Aorta (tissue), 5 donors: Measurements from ENCODE around the gene ITPA. TPM values are rescaled to one million over a fixed set of nuclear protein-coding genes. Genes with fewer than 3 reads are reported as not detected.

Source experiments
- ATAC-seq: fragments of 200-7000 bp; cut with Tn5 transposase; one replicate; pipeline ENCODE4 v1.9.1; 2022; ENCODE audit warnings: moderate library complexity; ENCODE audit not compliant: low FRiP score
- DNase-seq, 2 donors: peaks; one replicate each; pipeline ENCODE4 v3.0.0-alpha.2; 2020
- H3K27ac ChIP-seq, 2 donors: one replicate each; pipeline ENCODE4 v1.5.1; 2013; ENCODE audit warnings: low read length in 2 of 2, mild to moderate bottlenecking in 2 of 2, moderate library complexity in 2 of 2, control low read depth in 1 of 2, inconsistent platforms in 1 of 2, low read depth in 1 of 2
- H3K27me3 ChIP-seq, 2 donors: one replicate each; pipeline ENCODE4 v1.6.1; 2013; ENCODE audit warnings: control low read depth in 1 of 2, low read length in 1 of 2, mild to moderate bottlenecking in 1 of 2, moderate library complexity in 1 of 2; ENCODE audit not compliant: insufficient read depth in 2 of 2, control insufficient read depth in 1 of 2
- H3K36me3 ChIP-seq, 2 donors: one replicate each; pipeline ENCODE4 v1.6.1; 2013; ENCODE audit warnings: control low read depth in 1 of 2, low read length in 1 of 2, mild to moderate bottlenecking in 1 of 2; ENCODE audit not compliant: insufficient read depth in 2 of 2, control insufficient read depth in 1 of 2
- H3K4me1 ChIP-seq, 2 donors: one replicate each; pipeline ENCODE4 v1.6.1; 2013; ENCODE audit warnings: low read length in 2 of 2, control low read depth in 1 of 2, mild to moderate bottlenecking in 1 of 2, moderate library complexity in 1 of 2; ENCODE audit not compliant: insufficient read depth in 2 of 2, control insufficient read depth in 1 of 2
- H3K4me3 ChIP-seq, 2 donors: one replicate each; pipeline ENCODE4 v1.5.1; 2013; ENCODE audit warnings: low read length in 2 of 2, control low read depth in 1 of 2, mild to moderate bottlenecking in 1 of 2
- H3K9me3 ChIP-seq: one replicate; pipeline ENCODE4 v1.6.1; 2013; ENCODE audit warnings: mild to moderate bottlenecking, low read length; ENCODE audit not compliant: control insufficient read depth
- WGBS, 2 donors: extraction: QIAGEN DNeasy Blood & Tissue Kit; methylation state at CpG; one replicate each; pipeline ENCODE4 v1.1.7; 2013; 5-methylcytosine and 5-hydroxymethylcytosine counted together
- intact Hi-C, 2 donors: fragments of 100-400 bp; cut with DNase I; formaldehyde crosslinking; loops; one replicate each; pipeline versions ENCODE4 v1.14.2 to v1.15.0; 2022
- polyA plus RNA-seq, 2 donors: library from polyadenylated mRNA; stranded (reverse); fragments of 200-250 nt; gene quantifications; one replicate each; pipeline ENCODE4 v1.2.3, GENCODE V29; 2013
- total RNA-seq, 2 donors: library from RNA; stranded (reverse); fragmentation: NEBNext Ultra II Directional; extraction: Animal tissue kit (Norgen Biotek cat#: 25700); gene quantifications; one replicate each; pipeline ENCODE4 v1.2.1, GENCODE V29; 2021
- donor health status: healthy with polysubstance abuse.
- donor health status: Bipolar disorder and iron deficiency.
- donor health status: DM: no; HTN: no; CAD: no.
- donor health status: DM: no; HTN: no; CAD: no.
- donor health status: DM: yes; HTN: yes; CAD: no.

Gene ITPA
- total and polyA plus RNA-seq, 4 donors = 25.9 to 72.4 (median 28.9) TPM

GRCh38 chr20:3251806-3252205, 42.5 kb downstream of the ITPA start:
- DNase-seq = peak in 1 of 2 donors; percentile 65
- intact Hi-C loops = no loop called here
- no peaks in the 10 kb centered on the region for H3K9me3 ChIP-seq
- ATAC-seq = peak; percentile 51
- peaks cover 0 to 16% of the 10 kb centered on the region in 2 donors for H3K36me3 ChIP-seq
- H3K27ac ChIP-seq = no peak overlapping the region
- no peaks in the 10 kb centered on the region for H3K4me1 ChIP-seq
- WGBS, 2 donors = 25 to 31% methylated on average over 8 of the region's 8 CpGs
- H3K4me3 ChIP-seq = no peak overlapping the region
- H3K27me3 ChIP-seq = no peaks in the 10 kb centered on the region

- ATAC-seq (no peak), DNase-seq (no peak)
- Histone ChIP-seq H3K4me1 (no peaks in the 10 kb centered on the region), H3K4me3 (no peak overlapping the region), H3K36me3 (peaks cover 5 to 26% of the 10 kb centered on the region in 2 donors), H3K9me3 (no peaks in the 10 kb centered on the region), H3K27ac (no peak overlapping the region), H3K27me3 (no peaks in the 10 kb centered on the region)
- WGBS, 2 donors = 95 to 98% methylated on average over 5 of the region's 5 CpGs
- intact Hi-C loops = no loop called here
Measured at GRCh38 chr20:3255728-3256127, 46.4 kb downstream of the ITPA start.

GRCh38 chr20:3258429-3258828, 49.1 kb downstream of the ITPA start:
- Histone ChIP-seq H3K4me1 (no peaks in the 10 kb centered on the region), H3K4me3 (no peak overlapping the region), H3K27me3 (no peaks in the 10 kb centered on the region), H3K36me3 (peaks cover 5 to 24% of the 10 kb centered on the region in 2 donors), H3K9me3 (no peaks in the 10 kb centered on the region), H3K27ac (no peak overlapping the region)
- ATAC-seq (no peak), DNase-seq (no peak)
- intact Hi-C loops = no loop called here
- WGBS, 2 donors = 92% methylated on average over 5 of the region's 5 CpGs

- intact Hi-C loops = no loop called here
- no peak overlapping the region for H3K27ac ChIP-seq
- no peaks in the 10 kb centered on the region for H3K27me3 ChIP-seq
- no peak overlapping the region for H3K4me3 ChIP-seq
- H3K4me1 ChIP-seq = no peaks in the 10 kb centered on the region
- no peak for ATAC-seq
- H3K36me3 ChIP-seq = peaks cover 8 to 15% of the 10 kb centered on the region in 2 donors
- no peaks in the 10 kb centered on the region for H3K9me3 ChIP-seq
- no peak for DNase-seq
Measured at GRCh38 chr20:3262566-3262965, 53.3 kb downstream of the ITPA start.

- H3K9me3 ChIP-seq = no peaks in the 10 kb centered on the region
- no peak overlapping the region for H3K4me3 ChIP-seq
- H3K27me3 ChIP-seq = no peaks in the 10 kb centered on the region
- H3K4me1 ChIP-seq = no peaks in the 10 kb centered on the region
- ATAC-seq = no peak
- WGBS, 2 donors = 97 to 99% methylated on average over 4 of the region's 4 CpGs
- peaks cover 3 to 13% of the 10 kb centered on the region in 2 donors for H3K36me3 ChIP-seq
- intact Hi-C loops = no loop called here
- no peak overlapping the region for H3K27ac ChIP-seq
- DNase-seq = no peak
Measured at GRCh38 chr20:3270051-3270450, 60.8 kb downstream of the ITPA start.

- H3K27me3 ChIP-seq = no peaks in the 10 kb centered on the region
- H3K4me1 ChIP-seq = no peaks in the 10 kb centered on the region
- no peak overlapping the region for H3K27ac ChIP-seq
- no peak overlapping the region for H3K4me3 ChIP-seq
- H3K9me3 ChIP-seq = no peaks in the 10 kb centered on the region
- H3K36me3 ChIP-seq = peaks cover 2 to 25% of the 10 kb centered on the region in 2 donors
- intact Hi-C loops = no loop called here
- WGBS, 2 donors = 95 to 96% methylated on average over 4 of the region's 4 CpGs
- ATAC-seq (no peak), DNase-seq (no peak)
Measured at GRCh38 chr20:3273371-3273770, 64.1 kb downstream of the ITPA start.

Other genes starting within 250 kb of the ITPA start
- under 1 TPM in 1 of 2 donors, not detected in 1; 0.49 TPM for gene GNRH2, start 165.9 kb upstream of the ITPA start, total RNA-seq
- under 1 TPM in 1 of 2 donors, not detected in 1; 0.69 TPM for gene GNRH2, start 165.9 kb upstream of the ITPA start, polyA plus RNA-seq
- 10 to 100 TPM; 19.6 to 23.5 TPM for gene MRPS26, start 163.4 kb upstream of the ITPA start, total RNA-seq
- 10 to 100 TPM; 34.8 to 50.5 TPM for gene MRPS26, start 163.4 kb upstream of the ITPA start, polyA plus RNA-seq
- not detected for gene OXT, start 137.9 kb upstream of the ITPA start, total RNA-seq
- gene OXT, start 137.9 kb upstream of the ITPA start, polyA plus RNA-seq = 1 to 10 TPM; 2.2 to 6.3 TPM
- gene AVP, start 124.8 kb upstream of the ITPA start, total RNA-seq = not detected
- gene AVP, start 124.8 kb upstream of the ITPA start, polyA plus RNA-seq = not detected
- gene FASTKD5, start 49.6 kb upstream of the ITPA start, total RNA-seq = 10 to 100 TPM; 10.3 to 10.9 TPM
- 1 to 10 TPM; 4.4 to 9.8 TPM for gene FASTKD5, start 49.6 kb upstream of the ITPA start, polyA plus RNA-seq
- 1 to 10 TPM; 5.4 to 8.5 TPM for gene UBOX5, start 49.6 kb upstream of the ITPA start, total RNA-seq
- 1 to 10 TPM; 1.6 to 4.2 TPM for gene UBOX5, start 49.6 kb upstream of the ITPA start, polyA plus RNA-seq
- 1 to 10 TPM; 9.5 to 9.9 TPM for gene LZTS3, start 35.9 kb upstream of the ITPA start, total RNA-seq
- gene LZTS3, start 35.9 kb upstream of the ITPA start, polyA plus RNA-seq = 1 to 10 TPM; 3.3 to 6.5 TPM
- gene DDRGK1, start 4.8 kb upstream of the ITPA start, total RNA-seq = 10 to 100 TPM; 40.5 to 49.5 TPM
- 10 to 100 TPM; 42.8 to 81.0 TPM for gene DDRGK1, start 4.8 kb upstream of the ITPA start, polyA plus RNA-seq
- gene SLC4A11, start 29.7 kb downstream of the ITPA start, total RNA-seq = under 1 TPM; 0.29 to 0.63 TPM
- gene SLC4A11, start 29.7 kb downstream of the ITPA start, polyA plus RNA-seq = under 1 TPM in 1 of 2 donors, not detected in 1; 0.23 TPM
- 10 to 100 TPM; 24.8 to 32.2 TPM for gene DNAAF9, start 198.2 kb downstream of the ITPA start, total RNA-seq
- gene DNAAF9, start 198.2 kb downstream of the ITPA start, polyA plus RNA-seq = 1 to 10 TPM; 5.6 to 9.7 TPM